ENCODE results near the gene COLEC12. TPM values are rescaled to one million over a fixed set of nuclear protein-coding genes. Genes with fewer than 3 reads are reported as not detected.
A peak's percentile ranks its signal among the peaks of the same experiment; 100 is the strongest.

Gene COLEC12
- total and polyA plus RNA-seq, 2 donors (not counting 3 experiments of a cell fraction or from before 2014, with no cell fraction given), result 8.0 to 17.1 TPM

- Histone ChIP-seq H3K9me3 (replicated peaks; ENCODE audit: control insufficient read depth, insufficient read depth, low read length) (no peaks in the 10 kb centered on the region), H3K4me3 (replicated peaks in 1 of 3; ENCODE audit: insufficient read depth in 1 of 3, low read depth in 1 of 3, low read length in 3 of 3) (no peak overlapping the region), H3K4me1 (ENCODE audit: control insufficient read depth, extremely low read depth, insufficient read depth, low read length) (peaks cover 15% of the 10 kb centered on the region), H3K36me3 (ENCODE audit: control insufficient read depth in 2 of 2, extremely low read depth in 1 of 2, insufficient read depth in 2 of 2, low read length in 2 of 2) (no peaks in the 10 kb centered on the region), H2AFZ (ENCODE audit: low read depth, low read length) (no peak overlapping the region), H3K9me1 (replicated peaks; ENCODE audit: control insufficient read depth, extremely low read depth, insufficient read depth, low read length) (no peaks in the 10 kb centered on the region), H3K27me3 (ENCODE audit: control insufficient read depth in 2 of 2, insufficient read depth in 2 of 2, low read length in 2 of 2) (no peaks in the 10 kb centered on the region), H3K79me2 (ENCODE audit: control insufficient read depth, insufficient read depth, low read length) (no peaks in the 10 kb centered on the region), H3K9ac (replicated peaks; ENCODE audit: extremely low read depth, insufficient read depth, low read length) (no peak overlapping the region), H3K4me2 (ENCODE audit: insufficient read depth, low read length) (no peak overlapping the region), H4K20me1 (replicated peaks; ENCODE audit: control insufficient read depth, extremely low read depth, insufficient read depth, low read length) (no peaks in the 10 kb centered on the region), H3K27ac (ENCODE audit: insufficient read depth, low read depth, low read length) (no peak overlapping the region)
- intact Hi-C loops (cut with micrococcal nuclease) (no loop called here), dilution Hi-C loops (cut with MboI; ENCODE audit: extremely low pct_ligation_motif_present, low sequenced_read_pairs) (no loop called here)
- no peak for TF ChIP-seq FOS (IDR thresholded peaks at IDR 0.05; ENCODE audit: borderline replicate concordance, insufficient read depth, low read length)
- ChIA-PET CTCF (interaction anchor here (1.0 kb wide), 1 partner anchor 223 kb away, joined by 4 read pairs; no protein-coding TSS in a partner anchor), POLR2A (no interaction called here)
- DNase-seq (ENCODE audit: low read depth, low spot score) (peak; percentile 23), FAIRE-seq (no peak)
- no TSS peak for BruUV-seq (replicated peaks)
Observed at GRCh38 chr18:392928-393573, 107.5 kb downstream of the COLEC12 start.

DNA sequence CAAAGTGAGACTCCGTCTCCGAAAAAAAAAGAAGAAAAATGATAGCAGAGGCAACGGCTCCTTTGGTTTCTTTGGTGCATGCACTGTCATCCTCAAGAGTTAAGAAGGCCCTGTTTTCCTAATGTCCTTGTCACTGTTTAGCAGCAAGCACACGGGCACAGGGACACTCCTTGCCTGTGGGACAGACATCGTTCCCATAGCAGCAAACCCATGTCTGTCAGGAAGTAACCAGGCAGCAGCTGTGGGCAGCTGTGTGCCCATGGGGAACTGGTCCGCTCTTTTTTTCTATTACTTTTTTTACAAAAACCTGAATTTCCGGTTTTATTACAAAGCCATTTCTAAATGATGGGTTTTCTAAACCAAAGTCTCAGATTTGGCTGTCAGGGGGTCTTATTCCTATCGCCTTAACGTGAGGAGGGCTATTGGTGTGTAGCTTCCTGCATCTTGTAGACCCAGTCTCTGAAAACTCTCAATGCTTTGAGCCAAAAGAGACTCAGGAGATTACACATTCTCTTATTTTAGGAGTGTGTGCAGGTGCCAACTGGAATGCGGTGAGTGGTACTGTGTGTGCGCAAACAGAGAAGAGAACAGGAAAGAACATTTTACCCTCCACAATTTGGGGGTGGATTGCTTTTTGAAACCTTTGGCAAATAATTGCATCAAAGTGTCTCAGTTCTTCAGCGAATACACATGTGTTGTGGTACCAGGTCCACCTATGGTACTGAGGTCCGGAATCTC lies 109.6 kb downstream of the COLEC12 start:
- intact Hi-C loops (cut with micrococcal nuclease) (no loop called here), dilution Hi-C loops (cut with MboI; ENCODE audit: extremely low pct_ligation_motif_present, low sequenced_read_pairs) (no loop called here)
- no peaks in the 10 kb centered on the region for H3K9me3 ChIP-seq (replicated peaks; ENCODE audit: control insufficient read depth, insufficient read depth, low read length)
- H3K27ac ChIP-seq (ENCODE audit: insufficient read depth, low read depth, low read length), result no peak overlapping the region
- H3K36me3 ChIP-seq (ENCODE audit: control insufficient read depth in 2 of 2, extremely low read depth in 1 of 2, insufficient read depth in 2 of 2, low read length in 2 of 2), result no peaks in the 10 kb centered on the region
- TF ChIP-seq MYC (IDR thresholded peaks at IDR 0.05; ENCODE audit: low read depth, low read length) (no peak), EZH2 (IDR thresholded peaks at IDR 0.05; ENCODE audit: borderline replicate concordance, low read depth, low read length, severe bottlenecking) (no peak), JUN (IDR thresholded peaks at IDR 0.05; ENCODE audit: borderline replicate concordance, insufficient read depth, insufficient read length, low read depth) (no peak), GATA2 (IDR thresholded peaks at IDR 0.05; ENCODE audit: insufficient read depth, insufficient read length, low read depth, low read length) (no peak), CTCF (IDR thresholded peaks at IDR 0.05; ENCODE audit: extremely low read depth in 1 of 2, insufficient read depth in 1 of 2, low read depth in 1 of 2, low read length in 2 of 2) (no peak), MAX (IDR thresholded peaks at IDR 0.05; ENCODE audit: insufficient read depth, insufficient read length) (no peak), POLR2A (IDR thresholded peaks at IDR 0.05; ENCODE audit: low read depth, low read length) (no peak)
- FAIRE-seq (no peak), DNase-seq (ENCODE audit: low read depth, low spot score) (no peak)
- no peaks in the 10 kb centered on the region for H3K79me2 ChIP-seq (ENCODE audit: control insufficient read depth, insufficient read depth, low read length)
- H3K9ac ChIP-seq (replicated peaks; ENCODE audit: extremely low read depth, insufficient read depth, low read length), result no peak overlapping the region
- ChIA-PET POLR2A (no interaction called here), CTCF (interaction anchor here (0.5 to 1.2 kb wide), 2 partner anchors 111 to 225 kb away, joined by 3 to 5 read pairs; no protein-coding TSS in a partner anchor)
- H4K20me1 ChIP-seq (replicated peaks; ENCODE audit: control insufficient read depth, extremely low read depth, insufficient read depth, low read length), result no peaks in the 10 kb centered on the region
- H3K9me1 ChIP-seq (replicated peaks; ENCODE audit: control insufficient read depth, extremely low read depth, insufficient read depth, low read length), result no peaks in the 10 kb centered on the region
- H3K4me2 ChIP-seq (ENCODE audit: insufficient read depth, low read length), result no peak overlapping the region
- peaks cover 9% of the 10 kb centered on the region for H3K4me1 ChIP-seq (ENCODE audit: control insufficient read depth, extremely low read depth, insufficient read depth, low read length)
- BruUV-seq (replicated peaks), result no TSS peak
- H2AFZ ChIP-seq (ENCODE audit: low read depth, low read length), result no peak overlapping the region
- H3K27me3 ChIP-seq (ENCODE audit: control insufficient read depth in 2 of 2, insufficient read depth in 2 of 2, low read length in 2 of 2), result no peaks in the 10 kb centered on the region
- no peak overlapping the region for H3K4me3 ChIP-seq (replicated peaks in 1 of 3; ENCODE audit: insufficient read depth in 1 of 3, low read depth in 1 of 3, low read length in 3 of 3)
